ENCODE data around the gene KIAA1671. TPM values are rescaled to one million over a fixed set of nuclear protein-coding genes. Genes with fewer than 3 reads are reported as not detected.
A peak's percentile ranks its signal among the peaks of the same experiment; 100 is the strongest.

KIAA1671 gene
- total and polyA plus RNA-seq, 2 of the 13 experiments (the other 11 are each of a cell fraction or from before 2014, with no cell fraction given): 13.5 to 13.6 TPM

GRCh38 chr22:25110846-25111578 lies 158.5 kb downstream of the KIAA1671 start (continued):
- TF ChIP-seq ZBTB38 (CRISPR knock-in tag; IDR thresholded peaks at IDR 0.05): no peak
- no peak for TF ChIP-seq EHMT2 (IDR thresholded peaks at IDR 0.05; ENCODE audit: borderline replicate concordance, low read depth, low read length)
- TF ChIP-seq MAFF (IDR thresholded peaks at IDR 0.05; ENCODE audit: low read depth, low read length): no peak
- TF ChIP-seq, protein P1, sequence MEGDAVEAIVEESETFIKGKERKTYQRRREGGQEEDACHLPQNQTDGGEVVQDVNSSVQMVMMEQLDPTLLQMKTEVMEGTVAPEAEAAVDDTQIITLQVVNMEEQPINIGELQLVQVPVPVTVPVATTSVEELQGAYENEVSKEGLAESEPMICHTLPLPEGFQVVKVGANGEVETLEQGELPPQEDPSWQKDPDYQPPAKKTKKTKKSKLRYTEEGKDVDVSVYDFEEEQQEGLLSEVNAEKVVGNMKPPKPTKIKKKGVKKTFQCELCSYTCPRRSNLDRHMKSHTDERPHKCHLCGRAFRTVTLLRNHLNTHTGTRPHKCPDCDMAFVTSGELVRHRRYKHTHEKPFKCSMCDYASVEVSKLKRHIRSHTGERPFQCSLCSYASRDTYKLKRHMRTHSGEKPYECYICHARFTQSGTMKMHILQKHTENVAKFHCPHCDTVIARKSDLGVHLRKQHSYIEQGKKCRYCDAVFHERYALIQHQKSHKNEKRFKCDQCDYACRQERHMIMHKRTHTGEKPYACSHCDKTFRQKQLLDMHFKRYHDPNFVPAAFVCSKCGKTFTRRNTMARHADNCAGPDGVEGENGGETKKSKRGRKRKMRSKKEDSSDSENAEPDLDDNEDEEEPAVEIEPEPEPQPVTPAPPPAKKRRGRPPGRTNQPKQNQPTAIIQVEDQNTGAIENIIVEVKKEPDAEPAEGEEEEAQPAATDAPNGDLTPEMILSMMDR (CRISPR knock-in tag; IDR thresholded peaks at IDR 0.05): peak; percentile 79
- TF ChIP-seq HHEX (CRISPR knock-in tag; IDR thresholded peaks at IDR 0.05): no peak
- no peak for TF ChIP-seq ZNF607 (CRISPR knock-in tag; IDR thresholded peaks at IDR 0.05; ENCODE audit: borderline replicate concordance)
- no peak for TF ChIP-seq NFRKB (IDR thresholded peaks at IDR 0.05)
- no peak for TF ChIP-seq TP53 (CRISPR knock-in tag; conservative IDR thresholded peaks at IDR 0.05)
- 0 out of 2 replicates have a peak, but pooled peaks have one; percentile 57 for TF ChIP-seq LBX2 (CRISPR knock-in tag; IDR thresholded peaks at IDR 0.05; ENCODE audit: borderline replicate concordance)
- TF ChIP-seq ARHGAP35 (CRISPR knock-in tag; IDR thresholded peaks at IDR 0.05; ENCODE audit: borderline replicate concordance): no peak
- no peak for TF ChIP-seq ZNF577 (CRISPR knock-in tag; IDR thresholded peaks at IDR 0.05; ENCODE audit: borderline replicate concordance, low read depth)
- no peak for TF ChIP-seq REL (CRISPR knock-in tag; conservative IDR thresholded peaks at IDR 0.05)
- TF ChIP-seq MATR3 (CRISPR knock-in tag; IDR thresholded peaks at IDR 0.05): no peak
- no peak for TF ChIP-seq SP1 (IDR thresholded peaks at IDR 0.05)
- TF ChIP-seq SP1 (CRISPR knock-in tag; IDR thresholded peaks at IDR 0.05): no peak
- TF ChIP-seq, protein P2, sequence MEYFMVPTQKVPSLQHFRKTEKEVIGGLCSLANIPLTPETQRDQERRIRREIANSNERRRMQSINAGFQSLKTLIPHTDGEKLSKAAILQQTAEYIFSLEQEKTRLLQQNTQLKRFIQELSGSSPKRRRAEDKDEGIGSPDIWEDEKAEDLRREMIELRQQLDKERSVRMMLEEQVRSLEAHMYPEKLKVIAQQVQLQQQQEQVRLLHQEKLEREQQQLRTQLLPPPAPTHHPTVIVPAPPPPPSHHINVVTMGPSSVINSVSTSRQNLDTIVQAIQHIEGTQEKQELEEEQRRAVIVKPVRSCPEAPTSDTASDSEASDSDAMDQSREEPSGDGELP (IDR thresholded peaks at IDR 0.05; ENCODE audit: borderline replicate concordance, low read depth): no peak
- TF ChIP-seq FOXP1 (IDR thresholded peaks at IDR 0.05): no peak
- TF ChIP-seq FOXP1 (CRISPR knock-in tag; IDR thresholded peaks at IDR 0.05): no peak
- no peak for TF ChIP-seq DRAP1 (CRISPR knock-in tag; IDR thresholded peaks at IDR 0.05)
- no peak for TF ChIP-seq NCOR1 (IDR thresholded peaks at IDR 0.05; ENCODE audit: borderline replicate concordance, low read length)
- no peak for TF ChIP-seq ZNF550 (CRISPR knock-in tag; IDR thresholded peaks at IDR 0.05; ENCODE audit: borderline replicate concordance)
- peak; percentile 72; the same call in 1 of the 2 replicates for TF ChIP-seq ZNF547 (CRISPR knock-in tag; IDR thresholded peaks at IDR 0.05)
- TF ChIP-seq ZKSCAN1 (IDR thresholded peaks at IDR 0.05; ENCODE audit: low read length): no peak
- TF ChIP-seq SRSF4 (IDR thresholded peaks at IDR 0.05; ENCODE audit: low read depth, low read length, poor library complexity, severe bottlenecking): no peak
- no peak for TF ChIP-seq HINFP (CRISPR knock-in tag; IDR thresholded peaks at IDR 0.05; ENCODE audit: low read depth)
- no peak for TF ChIP-seq ZKSCAN8 (CRISPR knock-in tag; IDR thresholded peaks at IDR 0.05; ENCODE audit: borderline replicate concordance)
- TF ChIP-seq SSRP1 (CRISPR knock-in tag; IDR thresholded peaks at IDR 0.05): no peak
- TF ChIP-seq ZNF337 (CRISPR knock-in tag; IDR thresholded peaks at IDR 0.05; ENCODE audit: borderline replicate concordance, low read depth): 0 out of 2 replicates have a peak, but pooled peaks have one; percentile 53
- TF ChIP-seq NBN (conservative IDR thresholded peaks at IDR 0.05): no peak
